Pancreas (tissue), 10 donors: Measurements from ENCODE around the gene RGS7. TPM values are rescaled to one million over a fixed set of nuclear protein-coding genes. Genes with fewer than 3 reads are reported as not detected.

Experiments used
- ATAC-seq, 4 donors: fragments of 200-7000 bp; cut with Tn5 transposase; one replicate each; pipeline versions ENCODE4 v1.8.0 to v1.9.1; 2020; ENCODE audit warnings: mild to moderate bottlenecking in 4 of 4, moderate library complexity in 4 of 4
- DNase-seq, 6 donors: peaks; one replicate each; pipeline ENCODE4 v3.0.0-alpha.2; 2020
- FAIRE-seq: peaks from 2 replicates; lab custom pipeline; 2012; peaks lifted over from hg19 to GRCh38; lab: Jason Lieb, UNC
- H3K27ac ChIP-seq, 4 donors: fragments of 200-600 bp; sonication (generic); 1 replicate in 3 of 4; 2 replicates in 1 of 4; pipeline versions ENCODE4 v1.5.0 to v1.8.0; 2020
- H3K27me3 ChIP-seq, 4 donors: fragments of 200-600 bp; one replicate each; pipeline ENCODE4 v1.8.0; 2021
- H3K36me3 ChIP-seq, 3 donors: fragments of 200-600 bp; sonication (generic) in 1 of 3; one replicate each; pipeline versions ENCODE4 v1.5.0 to v1.8.0; 2020 to 2021
- H3K4me1 ChIP-seq, 3 donors: fragments of 200-600 bp; one replicate each; pipeline ENCODE4 v1.8.0; 2021
- H3K4me3 ChIP-seq, 4 donors: fragments of 200-600 bp; sonication (generic) in 2 of 4; one replicate each; pipeline versions ENCODE4 v1.5.0 to v1.8.0; 2020 to 2021
- H3K9me3 ChIP-seq, 4 donors: fragments of 200-600 bp; one replicate each; pipeline ENCODE4 v1.8.0; 2021
- CTCF ChIP-seq, 4 donors: fragments of 200-600 bp; sonication (generic) in 3 of 4; IDR thresholded peaks; one replicate each; pipeline versions ENCODE4 v1.5.0 to v1.8.0; 2021; ENCODE audit warnings: antibody characterized with exemption in 4 of 4
- WGBS, 2 donors: extraction: QIAGEN DNeasy Blood & Tissue Kit; methylation state at CpG; one replicate each; pipeline ENCODE4 v1.1.7; 2013; 5-methylcytosine and 5-hydroxymethylcytosine counted together
- intact Hi-C, 3 donors: fragments of 100-400 bp; cut with DNase I; formaldehyde crosslinking; loops; one replicate each; pipeline versions ENCODE4 v1.11.1 to v1.14.2; 2022
- polyA plus RNA-seq, 2 donors: library from polyadenylated mRNA; stranded (reverse); fragments of 200-250 nt; gene quantifications; one replicate each; pipeline ENCODE4 v1.2.3, GENCODE V29; 2013
- total RNA-seq, 6 donors: library from RNA; stranded (reverse); fragmentation: NEBNext Ultra II Directional in 4 of 6; extraction: Animal tissue kit (Norgen Biotek cat#: 25700) in 4 of 6; gene quantifications; one replicate each; pipeline versions ENCODE4 v1.2.1 to v1.2.4, GENCODE V29; 2021 to 2023
- donor health status: healthy with polysubstance abuse.
- donor health status: DM: no; HTN: no; CAD: no; lungs with moderate emphysema.
- donor health status: DM: no; HTN: no; CAD: no.
- donor health status: control.
- donor health status: control.
- donor health status: Bipolar disorder and iron deficiency.
- donor health status: DM: yes; HTN: yes; CAD: no.
- donor health status: DM: no; HTN: no; CAD: no.
- donor health status: DM: no; HTN: no; CAD: no.
- donor health status: DM: yes; HTN: yes; CAD: no.

RGS7 gene
- total and polyA plus RNA-seq, 8 donors = 0.08 to 4.2 (median 0.33) TPM

GRCh38 chr1:241275981-241276380 lies 81.0 kb downstream of the RGS7 start:
- Histone ChIP-seq H3K27ac (no peak overlapping the region), H3K36me3 (no peaks in the 10 kb centered on the region), H3K4me3 (no peak overlapping the region), H3K9me3 (no peaks in the 10 kb centered on the region), H3K27me3 (no peaks in the 10 kb centered on the region), H3K4me1 (no peaks in the 10 kb centered on the region)
- no peak for TF ChIP-seq CTCF (IDR thresholded peaks at IDR 0.05)
- no peak for ATAC-seq
- DNase-seq = no peak
- no peak for FAIRE-seq
- intact Hi-C loops = loop anchor here in 1 of 3 donors (10.0 kb wide), 1 partner anchor 381 kb away; no protein-coding TSS in a partner anchor
- 55 to 69% methylated on average over 5 of the region's 5 CpGs for WGBS, 2 donors

- WGBS, 2 donors = 47 to 56% methylated on average over 5 of the region's 5 CpGs
- H3K4me1 ChIP-seq = no peaks in the 10 kb centered on the region
- no peaks in the 10 kb centered on the region for H3K9me3 ChIP-seq
- no peak for TF ChIP-seq CTCF (IDR thresholded peaks at IDR 0.05)
- no peak overlapping the region for H3K4me3 ChIP-seq
- DNase-seq = no peak
- H3K27ac ChIP-seq = no peak overlapping the region
- H3K36me3 ChIP-seq = no peaks in the 10 kb centered on the region
- no peak for ATAC-seq
- no peak for FAIRE-seq
- no peaks in the 10 kb centered on the region for H3K27me3 ChIP-seq
- intact Hi-C loops = loop anchor here in 1 of 3 donors (10.0 kb wide), 1 partner anchor 380 kb away; no protein-coding TSS in a partner anchor
Measured at GRCh38 chr1:241275226-241275625, 81.8 kb downstream of the RGS7 start.

- H3K4me1 ChIP-seq = no peaks in the 10 kb centered on the region
- H3K4me3 ChIP-seq = no peak overlapping the region
- H3K27me3 ChIP-seq = no peaks in the 10 kb centered on the region
- DNase-seq = no peak
- no peaks in the 10 kb centered on the region for H3K36me3 ChIP-seq
- no peak for FAIRE-seq
- no peaks in the 10 kb centered on the region for H3K9me3 ChIP-seq
- TF ChIP-seq CTCF (IDR thresholded peaks at IDR 0.05) = no peak
- ATAC-seq = no peak
- intact Hi-C loops = loop anchor here in 1 of 3 donors (10.0 kb wide), 1 partner anchor 380 kb away; no protein-coding TSS in a partner anchor
- H3K27ac ChIP-seq = no peak overlapping the region
- WGBS, 2 donors = 33 to 35% methylated on average over 4 of the region's 4 CpGs
Measured at GRCh38 chr1:241274693-241275092, 82.3 kb downstream of the RGS7 start.

GRCh38 chr1:241272828-241273227 lies 84.2 kb downstream of the RGS7 start:
- DNase-seq (no peak), FAIRE-seq (no peak), ATAC-seq (no peak)
- H3K4me1 ChIP-seq = no peaks in the 10 kb centered on the region
- TF ChIP-seq CTCF (IDR thresholded peaks at IDR 0.05) = no peak
- no peak overlapping the region for H3K27ac ChIP-seq
- no peaks in the 10 kb centered on the region for H3K9me3 ChIP-seq
- no peaks in the 10 kb centered on the region for H3K27me3 ChIP-seq
- no peaks in the 10 kb centered on the region for H3K36me3 ChIP-seq
- no peak overlapping the region for H3K4me3 ChIP-seq
- intact Hi-C loops = loop anchor here in 1 of 3 donors (10.0 kb wide), 1 partner anchor 378 kb away; no protein-coding TSS in a partner anchor

- no peak for FAIRE-seq
- Histone ChIP-seq H3K4me1 (no peaks in the 10 kb centered on the region), H3K27me3 (no peaks in the 10 kb centered on the region), H3K9me3 (no peaks in the 10 kb centered on the region), H3K4me3 (no peak overlapping the region), H3K27ac (no peak overlapping the region), H3K36me3 (no peaks in the 10 kb centered on the region)
- 66 to 68% methylated on average over 1 of the region's 1 CpG for WGBS, 2 donors
- no peak for ATAC-seq
- DNase-seq = no peak
- no peak for TF ChIP-seq CTCF (IDR thresholded peaks at IDR 0.05)
- intact Hi-C loops = loop anchor here in 1 of 3 donors (10.0 kb wide), 1 partner anchor 377 kb away; no protein-coding TSS in a partner anchor
Measured at GRCh38 chr1:241271427-241271826, 85.6 kb downstream of the RGS7 start.
